HG02588 (cell line): ENCODE data around the gene LALBA.
"Not testable (repeated sequence)": the region's sequence is repeated elsewhere in the genome, so short reads cannot be mapped to it uniquely, and the experiment has no call there.

Source experiments
- ATAC-seq: cut with Tn5 transposase; IDR thresholded peaks from one replicate; pipeline ENCODE4 v1.9.1; 2021; ENCODE audit warnings: mild to moderate bottlenecking, moderate library complexity; ENCODE audit not compliant: unreplicated experiment

LALBA gene

GRCh38 chr12:48536602-48537001 lies 33.2 kb downstream of the LALBA start:
- no peak for ATAC-seq

GRCh38 chr12:48532601-48533000 lies 37.2 kb downstream of the LALBA start:
- no peak for ATAC-seq

GRCh38 chr12:48527891-48528670 lies 41.8 kb downstream of the LALBA start:
- ATAC-seq = no peak

- no peak for ATAC-seq
Observed at GRCh38 chr12:48525332-48525731, 44.5 kb downstream of the LALBA start, which contains the start of gene OR8S1. Gene OR8S1, plus strand, starts transcription at chr12:48525632. Its CDS starts 0 bp downstream, at chr12:48525632.

GRCh38 chr12:48520381-48520780 lies 49.5 kb downstream of the LALBA start:
- not testable (repeated sequence) for ATAC-seq
